GM21576 (cell line): ENCODE measurements around the gene RIC1.

ENCODE experiments used
- ATAC-seq: cut with Tn5 transposase; IDR thresholded peaks from one replicate; pipeline ENCODE4 v1.9.1; 2021; ENCODE audit warnings: mild to moderate bottlenecking, moderate library complexity; ENCODE audit not compliant: unreplicated experiment

The RIC1 gene

GRCh38 chr9:5820425-5820824 lies 191.5 kb downstream of the RIC1 start:
- no peak for ATAC-seq

GRCh38 chr9:5825223-5825622 lies 196.3 kb downstream of the RIC1 start:
- ATAC-seq: no peak
